ENCODE data around the gene WDSUB1.

WDSUB1 gene

DNA sequence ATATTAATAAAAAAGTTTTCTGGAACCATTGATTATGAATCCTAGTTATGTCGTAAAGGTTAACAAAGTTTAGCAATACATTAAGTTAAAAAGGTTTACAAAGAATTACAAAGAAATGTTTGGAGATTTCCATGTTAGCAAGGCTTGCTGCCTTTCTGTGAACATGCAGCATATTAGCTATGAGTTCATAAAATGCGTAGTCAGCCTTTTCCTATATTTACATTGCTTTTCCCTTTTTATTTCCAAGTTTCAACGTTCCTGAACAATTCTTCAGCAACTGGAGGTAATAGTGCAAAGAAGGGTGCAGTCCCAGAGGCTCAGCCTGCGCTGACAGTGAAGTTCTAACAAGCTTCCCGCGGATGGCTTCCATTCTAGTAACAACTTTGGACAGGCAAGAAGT lies 51.6 kb downstream of the WDSUB1 start:
- Histone ChIP-seq H3K4me3 (ENCODE audit: low read depth in 1 of 2, low read length in 2 of 2) (no peak overlapping the region), H3K9me3 (ENCODE audit: insufficient read depth, low read length, severe bottlenecking) (no peaks in the 10 kb centered on the region), H2AFZ (ENCODE audit: low read depth, low read length) (no peak overlapping the region), H3K79me2 (ENCODE audit: insufficient read depth, low read length) (no peaks in the 10 kb centered on the region), H3K27ac (ENCODE audit: low read length) (no peak overlapping the region), H3K27me3 (ENCODE audit: insufficient read depth, low read length, poor library complexity) (no peaks in the 10 kb centered on the region), H3K9ac (ENCODE audit: low read depth, low read length) (no peak overlapping the region), H3K4me2 (ENCODE audit: insufficient read depth, low read length) (no peak overlapping the region), H3K36me3 (ENCODE audit: insufficient read depth, low read length) (peaks cover 70% of the 10 kb centered on the region), H4K20me1 (ENCODE audit: insufficient read depth, low read length) (no peaks in the 10 kb centered on the region), H3K4me1 (ENCODE audit: insufficient read depth, low read length) (no peaks in the 10 kb centered on the region)
- ATAC-seq (ENCODE audit: insufficient read depth, low read depth) (no peak), DNase-seq (no peak)
- no peak for TF ChIP-seq EZH2 (IDR thresholded peaks at IDR 0.05; ENCODE audit: borderline replicate concordance, low read depth, low read length, severe bottlenecking)
- TF ChIP-seq, protein P1, sequence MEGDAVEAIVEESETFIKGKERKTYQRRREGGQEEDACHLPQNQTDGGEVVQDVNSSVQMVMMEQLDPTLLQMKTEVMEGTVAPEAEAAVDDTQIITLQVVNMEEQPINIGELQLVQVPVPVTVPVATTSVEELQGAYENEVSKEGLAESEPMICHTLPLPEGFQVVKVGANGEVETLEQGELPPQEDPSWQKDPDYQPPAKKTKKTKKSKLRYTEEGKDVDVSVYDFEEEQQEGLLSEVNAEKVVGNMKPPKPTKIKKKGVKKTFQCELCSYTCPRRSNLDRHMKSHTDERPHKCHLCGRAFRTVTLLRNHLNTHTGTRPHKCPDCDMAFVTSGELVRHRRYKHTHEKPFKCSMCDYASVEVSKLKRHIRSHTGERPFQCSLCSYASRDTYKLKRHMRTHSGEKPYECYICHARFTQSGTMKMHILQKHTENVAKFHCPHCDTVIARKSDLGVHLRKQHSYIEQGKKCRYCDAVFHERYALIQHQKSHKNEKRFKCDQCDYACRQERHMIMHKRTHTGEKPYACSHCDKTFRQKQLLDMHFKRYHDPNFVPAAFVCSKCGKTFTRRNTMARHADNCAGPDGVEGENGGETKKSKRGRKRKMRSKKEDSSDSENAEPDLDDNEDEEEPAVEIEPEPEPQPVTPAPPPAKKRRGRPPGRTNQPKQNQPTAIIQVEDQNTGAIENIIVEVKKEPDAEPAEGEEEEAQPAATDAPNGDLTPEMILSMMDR (IDR thresholded peaks at IDR 0.05; ENCODE audit: borderline replicate concordance, extremely low read depth, low read length, poor library complexity, severe bottlenecking): no peak

DNA sequence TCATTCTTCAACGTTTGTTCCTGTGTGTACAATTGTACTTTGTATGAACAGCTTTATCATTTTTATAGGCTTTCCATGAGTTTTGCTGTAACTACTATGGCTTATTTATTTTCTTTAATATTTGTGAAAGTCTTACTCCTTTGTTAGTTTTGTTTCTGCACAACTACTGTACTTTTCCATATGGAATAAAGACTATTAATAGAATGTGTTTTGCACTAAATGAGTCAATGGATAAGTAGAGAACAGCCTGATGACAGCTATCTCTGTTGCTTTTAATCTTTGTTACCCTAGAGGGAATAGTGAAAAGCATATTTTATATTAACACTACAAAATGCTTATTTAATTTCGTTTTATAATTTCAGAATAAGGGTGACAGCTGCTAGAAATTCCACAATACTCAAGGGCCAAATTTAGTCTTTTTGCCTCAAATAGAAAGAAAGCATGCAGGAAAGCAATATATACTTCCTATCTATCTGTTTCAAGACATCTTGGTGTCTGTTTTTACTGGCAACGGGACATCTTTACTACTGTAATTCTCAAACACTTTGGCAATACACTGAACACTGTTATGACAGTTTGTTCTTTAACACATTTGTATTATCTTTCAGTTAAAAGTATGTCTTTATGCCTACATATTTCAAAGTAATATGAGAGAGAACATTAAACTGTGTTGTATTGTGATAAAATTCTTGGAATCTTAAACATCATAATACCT lies 53.9 kb downstream of the WDSUB1 start:
- no peak for TF ChIP-seq EZH2 (IDR thresholded peaks at IDR 0.05; ENCODE audit: borderline replicate concordance, low read depth, low read length, severe bottlenecking)
- TF ChIP-seq, protein P1 (IDR thresholded peaks at IDR 0.05; ENCODE audit: borderline replicate concordance, extremely low read depth, low read length, poor library complexity, severe bottlenecking): no peak
- no peak for ATAC-seq (ENCODE audit: insufficient read depth, low read depth)
- DNase-seq: no peak
- no peak overlapping the region for H3K4me2 ChIP-seq (ENCODE audit: insufficient read depth, low read length)
- peaks cover 73% of the 10 kb centered on the region for H3K36me3 ChIP-seq (ENCODE audit: insufficient read depth, low read length)
- no peak overlapping the region for H3K4me3 ChIP-seq (ENCODE audit: low read depth in 1 of 2, low read length in 2 of 2)
- no peaks in the 10 kb centered on the region for H3K9me3 ChIP-seq (ENCODE audit: insufficient read depth, low read length, severe bottlenecking)
- H3K4me1 ChIP-seq (ENCODE audit: insufficient read depth, low read length): peaks cover 14% of the 10 kb centered on the region
- no peaks in the 10 kb centered on the region for H3K27me3 ChIP-seq (ENCODE audit: insufficient read depth, low read length, poor library complexity)
- H3K79me2 ChIP-seq (ENCODE audit: insufficient read depth, low read length): no peaks in the 10 kb centered on the region
- no peaks in the 10 kb centered on the region for H4K20me1 ChIP-seq (ENCODE audit: insufficient read depth, low read length)
- H2AFZ ChIP-seq (ENCODE audit: low read depth, low read length): no peak overlapping the region
- H3K27ac ChIP-seq (ENCODE audit: low read length): no peak overlapping the region
- no peak overlapping the region for H3K9ac ChIP-seq (ENCODE audit: low read depth, low read length)

DNA sequence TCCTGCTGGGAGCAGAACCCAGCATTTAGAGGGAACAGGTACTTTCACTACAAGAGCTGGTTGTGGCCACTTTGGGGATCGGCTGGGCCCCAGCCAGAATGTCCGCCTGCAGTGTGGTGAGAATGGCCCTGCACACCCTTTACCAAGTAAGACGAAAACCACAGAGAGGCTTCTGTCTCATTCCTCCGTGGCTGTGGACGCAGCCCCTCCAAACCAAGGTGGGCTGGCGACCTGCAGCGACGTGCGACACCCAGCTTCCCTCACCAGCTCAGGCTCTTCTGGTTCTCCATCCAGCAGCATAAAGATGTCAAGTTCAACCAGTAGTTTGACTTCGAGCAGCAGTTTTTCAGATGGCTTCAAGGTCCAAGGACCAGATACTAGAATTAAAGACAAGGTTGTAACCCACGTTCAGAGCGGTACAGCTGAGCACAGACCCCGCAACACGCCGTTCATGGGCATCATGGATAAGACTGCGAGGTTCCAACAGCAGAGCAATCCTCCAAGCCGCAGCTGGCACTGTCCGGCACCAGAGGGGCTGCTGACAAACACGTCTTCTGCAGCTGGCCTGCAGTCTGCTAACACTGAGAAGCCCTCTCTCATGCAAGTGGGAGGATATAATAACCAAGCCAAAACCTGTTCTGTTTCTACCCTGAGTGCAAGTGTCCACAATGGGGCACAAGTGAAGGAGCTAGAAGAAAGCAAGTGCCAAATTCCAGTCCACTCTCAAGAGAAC lies 56.2 kb downstream of the WDSUB1 start:
- Histone ChIP-seq H3K27me3 (ENCODE audit: insufficient read depth, low read length, poor library complexity) (no peaks in the 10 kb centered on the region), H3K4me1 (ENCODE audit: insufficient read depth, low read length) (peaks cover 37% of the 10 kb centered on the region), H3K9me3 (ENCODE audit: insufficient read depth, low read length, severe bottlenecking) (no peaks in the 10 kb centered on the region), H3K9ac (ENCODE audit: low read depth, low read length) (no peak overlapping the region), H3K4me3 (ENCODE audit: low read depth in 1 of 2, low read length in 2 of 2) (no peak overlapping the region), H3K27ac (ENCODE audit: low read length) (peak overlapping the region; percentile 51), H3K36me3 (ENCODE audit: insufficient read depth, low read length) (peaks cover 52% of the 10 kb centered on the region), H4K20me1 (ENCODE audit: insufficient read depth, low read length) (no peaks in the 10 kb centered on the region), H3K4me2 (ENCODE audit: insufficient read depth, low read length) (no peak overlapping the region), H3K79me2 (ENCODE audit: insufficient read depth, low read length) (no peaks in the 10 kb centered on the region), H2AFZ (ENCODE audit: low read depth, low read length) (no peak overlapping the region)
- DNase-seq (no peak), ATAC-seq (ENCODE audit: insufficient read depth, low read depth) (no peak)
- TF ChIP-seq, protein P1 (IDR thresholded peaks at IDR 0.05; ENCODE audit: borderline replicate concordance, extremely low read depth, low read length, poor library complexity, severe bottlenecking): no peak
- TF ChIP-seq EZH2 (IDR thresholded peaks at IDR 0.05; ENCODE audit: borderline replicate concordance, low read depth, low read length, severe bottlenecking): no peak
